SK-N-SH (cell line): ENCODE results near the gene PDE6D. TPM values are rescaled to one million over a fixed set of nuclear protein-coding genes. Genes with fewer than 3 reads are reported as not detected.

ENCODE experiments used
- CTCF ChIA-PET: fragments of 300-600, 350-600 bp; formaldehyde crosslinking; extraction: SDS; loops from one replicate; lab custom pipeline; 2021; lab: Yijun Ruan, JAX
- POLR2A ChIA-PET: fragments of 350-600 bp; sonication (Branson Sonifier 250); formaldehyde crosslinking; extraction: SDS; loops from one replicate; lab custom pipeline; 2020; ENCODE audit warnings: antibody characterized with exemption, inconsistent platforms; lab: Yijun Ruan, JAX
- DNase-seq: peaks from one replicate; pipeline ENCODE4 v3.0.0; 2012
- H2AFZ ChIP-seq: fragments of 200-600 bp; sonication (generic); 2 replicates; pipeline ENCODE4 v1.8.1; 2016; ENCODE audit warnings: antibody characterized with exemption, mild to moderate bottlenecking, low read depth
- H3F3A ChIP-seq: fragments of 200-600 bp; sonication (generic); replicated peaks from 2 replicates; pipeline ENCODE3; 2016; ENCODE audit warnings: antibody characterized with exemption, mild to moderate bottlenecking; ENCODE audit not compliant: insufficient read depth
- H3K27ac ChIP-seq, 2 experiments: fragments of 200-500 bp in 1 of 2; fragments of 200-600 bp in 1 of 2; sonication (Bioruptor generic) in 1 of 2; sonication (generic), shearing (Covaris generic) in 1 of 2; 2 replicates each; pipeline versions ENCODE4 v1.5.1 to v1.6.1; 2014 to 2016; ENCODE audit warnings: low read depth in 2 of 2, inconsistent platforms in 1 of 2, low read length in 1 of 2, mild to moderate bottlenecking in 1 of 2, mixed read lengths in 1 of 2
- H3K27me3 ChIP-seq: fragments of 200-600 bp; sonication (generic), shearing (Covaris generic); 2 replicates; pipeline ENCODE4 v1.6.1; 2016; ENCODE audit warnings: mixed run types; ENCODE audit not compliant: insufficient read depth
- H3K36me3 ChIP-seq, 2 experiments: fragments of 200-500 bp in 1 of 2; fragments of 200-600 bp in 1 of 2; sonication (Bioruptor generic) in 1 of 2; sonication (generic) in 1 of 2; replicated peaks in 1 of 2; 2 replicates each; pipeline versions ENCODE3 to v1.5.1; 2014 to 2016; ENCODE audit warnings: low read length in 1 of 2, mild to moderate bottlenecking in 1 of 2; ENCODE audit not compliant: insufficient read depth in 2 of 2, control insufficient read depth in 1 of 2
- H3K4me1 ChIP-seq, 2 experiments: fragments of 200-500 bp in 1 of 2; fragments of 200-600 bp in 1 of 2; sonication (Bioruptor generic) in 1 of 2; sonication (generic), shearing (Covaris generic) in 1 of 2; 2 replicates each; pipeline versions ENCODE4 v1.5.1 to v1.6.1; 2014 to 2016; ENCODE audit warnings: low read depth in 1 of 2, low read length in 1 of 2, mixed run types in 1 of 2; ENCODE audit not compliant: insufficient read depth in 2 of 2, control insufficient read depth in 1 of 2
- H3K4me2 ChIP-seq: fragments of 200-600 bp; sonication (generic), shearing (Covaris generic); 2 replicates; pipeline ENCODE4 v1.6.1; 2017; ENCODE audit warnings: mixed run types
- H3K4me3 ChIP-seq, 2 experiments: fragments of 200-500 bp in 1 of 2; fragments of 200-600 bp in 1 of 2; sonication (Bioruptor generic) in 1 of 2; sonication (generic), shearing (Covaris generic) in 1 of 2; 2 replicates each; pipeline versions ENCODE4 v1.5.1 to v1.8.1; 2014 to 2016; ENCODE audit warnings: low read depth in 2 of 2, inconsistent platforms in 1 of 2, low read length in 1 of 2, mild to moderate bottlenecking in 1 of 2, mixed read lengths in 1 of 2, moderate library complexity in 1 of 2
- H3K79me2 ChIP-seq: fragments of 200-600 bp; sonication (generic); 2 replicates; pipeline ENCODE4 v1.8.1; 2017; ENCODE audit warnings: mild to moderate bottlenecking; ENCODE audit not compliant: insufficient read depth
- H3K9ac ChIP-seq: fragments of 200-600 bp; sonication (generic); 2 replicates; pipeline ENCODE4 v1.6.1; 2017; ENCODE audit warnings: mixed run types
- H3K9me2 ChIP-seq: fragments of 200-600 bp; sonication (generic); 2 replicates; pipeline ENCODE4 v1.6.1; 2017; ENCODE audit warnings: mixed run types
- H3K9me3 ChIP-seq: fragments of 200-600 bp; sonication (generic); 2 replicates; pipeline ENCODE4 v1.6.1; 2017; ENCODE audit warnings: mixed run types, mild to moderate bottlenecking, moderate library complexity
- H4K20me1 ChIP-seq: fragments of 200-600 bp; sonication (generic); 2 replicates; pipeline ENCODE4 v1.6.1; 2017; ENCODE audit warnings: mild to moderate bottlenecking, mixed run types; ENCODE audit not compliant: insufficient read depth
- CTCF ChIP-seq: fragments of 200-600 bp; sonication (generic); IDR thresholded peaks from 2 replicates; pipeline ENCODE4 v1.6.1; 2017; ENCODE audit warnings: antibody characterized with exemption, mild to moderate bottlenecking, moderate library complexity
- EP300 ChIP-seq, 2 experiments: IDR thresholded peaks; 2 replicates each; pipeline versions ENCODE4 v1.4.0 to v1.6.1; 2012; ENCODE audit warnings: borderline replicate concordance in 1 of 2, low read depth in 1 of 2, low read length in 1 of 2
- EZH2phosphoT487 ChIP-seq: fragments of 200-600 bp; sonication (generic); IDR thresholded peaks from 2 replicates; pipeline ENCODE4 v1.6.1; 2017; ENCODE audit warnings: low read depth, mixed run types, mild to moderate bottlenecking, antibody characterized with exemption, moderate library complexity, borderline replicate concordance
- FOSL2 ChIP-seq: IDR thresholded peaks from 2 replicates; pipeline ENCODE4 v1.4.0; 2012; ENCODE audit warnings: low read depth, mild to moderate bottlenecking, moderate library complexity, borderline replicate concordance
- FOXM1 ChIP-seq: IDR thresholded peaks from 2 replicates; pipeline ENCODE4 v1.4.0; 2012; ENCODE audit warnings: low read depth, mild to moderate bottlenecking
- GABPA ChIP-seq: IDR thresholded peaks from 2 replicates; pipeline ENCODE4 v1.4.0; 2012; ENCODE audit warnings: low read depth, mild to moderate bottlenecking
- GATA2 ChIP-seq: sonication (generic); formaldehyde crosslinking; IDR thresholded peaks from 2 replicates; pipeline ENCODE4 v1.5.0; 2020; ENCODE audit warnings: mild to moderate bottlenecking, missing genetic modification reagents
- MXI1 ChIP-seq: IDR thresholded peaks from 2 replicates; pipeline ENCODE4 v1.6.1; 2012; ENCODE audit warnings: mild to moderate bottlenecking, low read depth, low read length, improper control_type of control experiment
- NFIC ChIP-seq: IDR thresholded peaks from 2 replicates; pipeline ENCODE4 v1.4.0; 2012; ENCODE audit warnings: borderline replicate concordance
- NRF1 ChIP-seq: IDR thresholded peaks from 2 replicates; pipeline ENCODE4 v1.6.1; 2012; ENCODE audit warnings: low read depth, mild to moderate bottlenecking, low read length
- POLR2AphosphoS5 ChIP-seq: IDR thresholded peaks from 2 replicates; pipeline ENCODE4 v1.6.1; 2012; ENCODE audit warnings: low read depth, low read length
- RAD21 ChIP-seq: IDR thresholded peaks from 2 replicates; pipeline ENCODE4 v1.6.1; 2012; ENCODE audit warnings: mild to moderate bottlenecking, low read length
- RCOR1 ChIP-seq: fragments of 150-350 bp; IDR thresholded peaks from 2 replicates; pipeline ENCODE4 v1.6.1; 2017; ENCODE audit warnings: antibody characterized with exemption, low read length
- RFX5 ChIP-seq: IDR thresholded peaks from 2 replicates; pipeline ENCODE4 v1.6.1; 2012; ENCODE audit warnings: mild to moderate bottlenecking, improper control_type of control experiment, low read length
- TAF1 ChIP-seq: IDR thresholded peaks from 2 replicates; pipeline ENCODE4 v1.6.1; 2012; ENCODE audit warnings: low read depth, mild to moderate bottlenecking, low read length, moderate library complexity, borderline replicate concordance
- TEAD4 ChIP-seq: IDR thresholded peaks from 2 replicates; pipeline ENCODE4 v1.4.0; 2012; ENCODE audit warnings: mild to moderate bottlenecking, borderline replicate concordance; ENCODE audit not compliant: insufficient read depth
- ZBTB33 ChIP-seq: IDR thresholded peaks from 2 replicates; pipeline ENCODE4 v1.4.0; 2012; ENCODE audit warnings: low read depth, borderline replicate concordance
- WGBS: methylation state at CpG from one replicate; pipeline ENCODE4 v1.1.6; 2017; ENCODE audit warnings: low lambda C conversion rate; 5-methylcytosine and 5-hydroxymethylcytosine counted together
- polyA plus RNA-seq, 3 experiments: library from polyadenylated mRNA; depleted of rRNA; stranded (reverse); fragments of >200 nt; gene quantifications; 2 replicates each; pipeline ENCODE4 v1.2.3, GENCODE V29; 2012

Gene PDE6D
- polyA plus RNA-seq, 1 of the 3 experiments (the other 2 are of a cell fraction) = 33.9 TPM

DNA sequence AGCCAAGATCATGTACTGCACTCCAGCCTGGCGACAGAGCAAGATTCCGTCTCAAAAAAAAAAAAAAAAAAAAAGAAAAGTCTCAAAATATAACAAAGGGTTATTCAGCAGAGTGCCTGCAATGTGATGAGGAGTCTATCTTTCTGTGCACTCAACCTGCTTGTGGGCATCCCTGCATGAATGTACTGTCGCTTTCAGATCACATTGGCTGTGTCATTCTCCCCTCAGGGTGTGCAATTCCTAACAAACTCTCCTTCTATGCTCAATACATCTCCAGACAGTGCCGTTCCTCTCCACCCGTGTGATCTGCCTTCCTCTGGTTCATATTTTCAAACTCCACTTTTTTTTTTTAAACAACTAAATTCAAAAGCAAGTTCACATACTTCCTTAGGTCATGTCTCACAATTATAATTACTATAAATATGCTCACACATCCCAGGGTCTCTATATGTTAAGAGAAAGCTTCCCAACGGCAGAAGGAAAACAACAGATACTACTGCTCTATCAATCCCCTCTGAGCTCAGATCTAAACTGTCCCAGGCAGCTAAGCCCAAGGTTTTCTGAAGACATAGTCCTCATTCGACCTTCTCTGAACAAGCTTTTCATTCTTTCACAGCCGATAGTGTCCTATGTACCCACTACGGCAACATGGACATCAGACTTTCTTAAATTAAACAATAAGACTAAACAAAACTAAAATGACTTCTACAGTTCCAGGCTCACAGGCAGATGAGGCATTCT, 37.5 kb downstream of the PDE6D start:
- DNase-seq = no peak
- no peak for TF ChIP-seq TEAD4
- TF ChIP-seq POLR2AphosphoS5 = no peak
- no peak for TF ChIP-seq GATA2 (CRISPR knock-in tag)
- TF ChIP-seq CTCF = no peak
- no peak for TF ChIP-seq EZH2phosphoT487
- TF ChIP-seq ZBTB33 = no peak
- no peak for TF ChIP-seq NFIC
- TF ChIP-seq MXI1 = no peak
- no peak for TF ChIP-seq RAD21
- TF ChIP-seq NRF1 = no peak
- TF ChIP-seq GABPA = no peak
- no peak for TF ChIP-seq FOSL2
- no peak for TF ChIP-seq RCOR1
- no peak for TF ChIP-seq EP300 (IDR thresholded peaks at IDR 0.05; ENCODE audit: borderline replicate concordance in 1 of 2, low read depth in 1 of 2, low read length in 1 of 2)
- TF ChIP-seq TAF1 = no peak
- no peak for TF ChIP-seq FOXM1
- TF ChIP-seq RFX5 = no peak
- no peak overlapping the region for H3K4me2 ChIP-seq
- peaks cover 0 to 4% of the 10 kb centered on the region in 2 experiments; a peak in 1 of 4 replicates for H3K4me1 ChIP-seq
- H3K36me3 ChIP-seq = no peaks in the 10 kb centered on the region
- ChIA-PET CTCF (interaction anchor here (0.6 to 2.5 kb wide), 4 partner anchors 29 to 68 kb away, joined by 3 to 9 read pairs (median 4); no protein-coding TSS in a partner anchor), POLR2A (no interaction called here)
- H3K79me2 ChIP-seq = no peaks in the 10 kb centered on the region
- no peaks in the 10 kb centered on the region for H3K27me3 ChIP-seq
- no peaks in the 10 kb centered on the region for H3K9me3 ChIP-seq
- no peak overlapping the region for H3K9ac ChIP-seq
- no peak overlapping the region for H3K27ac ChIP-seq
- no peaks in the 10 kb centered on the region for H4K20me1 ChIP-seq
- no peaks in the 10 kb centered on the region for H3F3A ChIP-seq
- no peak overlapping the region for H3K4me3 ChIP-seq
- 76% methylated on average over 9 of the region's 9 CpGs for WGBS
- H2AFZ ChIP-seq = no peak overlapping the region
- no peaks in the 10 kb centered on the region for H3K9me2 ChIP-seq
